Measurements from ENCODE around the gene BEAN1. TPM values are rescaled to one million over a fixed set of nuclear protein-coding genes. Genes with fewer than 3 reads are reported as not detected.

BEAN1 gene
- polyA plus RNA-seq, 1 donor from 2014 or later, result 0.16 TPM

- Histone ChIP-seq H3K36me3 (ENCODE audit: insufficient read depth, low read length) (no peaks in the 10 kb centered on the region), H3K9me3 (ENCODE audit: low read length) (no peaks in the 10 kb centered on the region), H4K20me1 (ENCODE audit: insufficient read depth) (no peaks in the 10 kb centered on the region), H3K27ac (ENCODE audit: low read length) (no peak overlapping the region), H3K9me2 (ENCODE audit: insufficient read depth, low read length) (no peaks in the 10 kb centered on the region), H2AFZ (ENCODE audit: low read depth, low read length) (no peak overlapping the region), H3K79me2 (replicated peaks; ENCODE audit: insufficient read depth, low read length) (no peaks in the 10 kb centered on the region), H3K4me2 (ENCODE audit: low read length) (no peak overlapping the region), H3F3A (ENCODE audit: insufficient read depth, low read length, poor library complexity, severe bottlenecking) (no peaks in the 10 kb centered on the region), H3K4me3 (ENCODE audit: low read length) (no peak overlapping the region), H3K27me3 (ENCODE audit: insufficient read depth, low read depth, low read length) (no peaks in the 10 kb centered on the region), H3K9ac (ENCODE audit: low read length) (no peak overlapping the region)
- TF ChIP-seq TAF1 (IDR thresholded peaks at IDR 0.05; ENCODE audit: low read depth), result no peak
- TF ChIP-seq REST (IDR thresholded peaks at IDR 0.05; ENCODE audit: borderline replicate concordance), result no peak
- no peak for TF ChIP-seq EP300 (conservative IDR thresholded peaks at IDR 0.05; ENCODE audit: poor library complexity, severe bottlenecking)
Observed at GRCh38 chr16:66509576-66509975, 82.5 kb downstream of the BEAN1 start.

- H3K36me3 ChIP-seq (ENCODE audit: insufficient read depth, low read length), result no peaks in the 10 kb centered on the region
- H3K9me2 ChIP-seq (ENCODE audit: insufficient read depth, low read length), result no peaks in the 10 kb centered on the region
- no peaks in the 10 kb centered on the region for H3K79me2 ChIP-seq (replicated peaks; ENCODE audit: insufficient read depth, low read length)
- no peak overlapping the region for H3K9ac ChIP-seq (ENCODE audit: low read length)
- H3K27me3 ChIP-seq (ENCODE audit: insufficient read depth, low read depth, low read length), result no peaks in the 10 kb centered on the region
- H4K20me1 ChIP-seq (ENCODE audit: insufficient read depth), result no peaks in the 10 kb centered on the region
- H3K4me3 ChIP-seq (ENCODE audit: low read length), result no peak overlapping the region
- H3K4me2 ChIP-seq (ENCODE audit: low read length), result no peak overlapping the region
- no peak overlapping the region for H2AFZ ChIP-seq (ENCODE audit: low read depth, low read length)
- H3K27ac ChIP-seq (ENCODE audit: low read length), result no peak overlapping the region
- H3F3A ChIP-seq (ENCODE audit: insufficient read depth, low read length, poor library complexity, severe bottlenecking), result no peaks in the 10 kb centered on the region
- H3K9me3 ChIP-seq (ENCODE audit: low read length), result no peaks in the 10 kb centered on the region
- TF ChIP-seq POLR2AphosphoS5 (IDR thresholded peaks at IDR 0.05), result no peak
- no peak for TF ChIP-seq SMC3 (conservative IDR thresholded peaks at IDR 0.05; ENCODE audit: poor library complexity)
- no peak for TF ChIP-seq EP300 (conservative IDR thresholded peaks at IDR 0.05; ENCODE audit: poor library complexity, severe bottlenecking)
- no peak for TF ChIP-seq REST (IDR thresholded peaks at IDR 0.05; ENCODE audit: borderline replicate concordance)
Observed at GRCh38 chr16:66510298-66510697, 83.2 kb downstream of the BEAN1 start.
